Hematopoietic multipotent progenitor cell (in vitro differentiated cells): ENCODE data around the gene NSD2. TPM values are rescaled to one million over a fixed set of nuclear protein-coding genes. Genes with fewer than 3 reads are reported as not detected.
"Not testable (repeated sequence)": the region's sequence is repeated elsewhere in the genome, so short reads cannot be mapped to it uniquely, and the experiment has no call there.

Source experiments
- DNase-seq, 3 donors: peaks; one replicate each; pipeline ENCODE4 v3.0.0-alpha.2; 2011 to 2015; ENCODE audit warnings: low read depth in 2 of 3, low spot score in 2 of 3
- small RNA-seq: library from RNA; depleted of rRNA; stranded (forward); fragments of <200 nt; gene quantifications from one replicate; pipeline ENCODE3, GENCODE V24; 2012
- total RNA-seq: library from RNA; depleted of rRNA; stranded (reverse); fragments of >200 nt; gene quantifications from one replicate; pipeline ENCODE4 v1.2.3, GENCODE V29; 2012

The NSD2 gene
- total RNA-seq, 1 donor, result 41.7 TPM

GRCh38 chr4:2031161-2031560, 160.0 kb downstream of the NSD2 start:
- not testable (repeated sequence) for DNase-seq

Small RNA genes within 50 kb of the gene (small RNA-seq; reads per million reads assigned to genes)
- 5,537 reads per million, percentile 100 among the genes with 10 or more reads in this experiment for gene SCARNA22

Other genes starting within 250 kb of the NSD2 start
- gene FAM53A, start 187.1 kb upstream of the NSD2 start, total RNA-seq, result 9.4 TPM
- 39.0 TPM for gene SLBP, start 159.1 kb upstream of the NSD2 start, total RNA-seq
- gene TMEM129, start 150.1 kb upstream of the NSD2 start, total RNA-seq, result 46.3 TPM
- 49.3 TPM for gene TACC3, start 149.9 kb upstream of the NSD2 start, total RNA-seq
- 0.54 TPM for gene FGFR3, start 78.1 kb upstream of the NSD2 start, total RNA-seq
- 75.9 TPM for gene LETM1, start 15.2 kb upstream of the NSD2 start, total RNA-seq
- gene NELFA, start 137.6 kb downstream of the NSD2 start, total RNA-seq, result 33.9 TPM
- 0.81 TPM for gene NAT8L, start 187.9 kb downstream of the NSD2 start, total RNA-seq